Measurements from ENCODE around the gene PGBD4.

PGBD4 gene

DNA sequence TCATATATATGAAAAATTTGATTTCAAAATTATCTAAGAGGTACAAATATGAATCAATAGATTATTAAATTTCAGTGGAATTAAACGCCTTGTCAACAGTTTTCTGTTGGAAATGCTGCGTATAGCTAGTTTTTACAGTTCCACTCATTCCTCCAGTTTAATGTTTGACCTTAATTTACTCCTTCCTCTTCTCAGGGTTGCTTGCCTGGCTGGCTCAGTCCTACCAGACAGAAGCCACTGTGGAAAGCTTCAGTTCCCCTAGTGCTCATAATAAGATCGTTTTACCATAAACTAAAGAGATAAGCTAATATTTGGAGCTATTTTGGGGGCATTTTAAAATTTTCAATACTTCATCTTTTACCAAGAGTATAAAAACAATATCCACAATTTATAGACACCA lies 23.0 kb upstream of the PGBD4 start:
- H3K4me1 ChIP-seq = no peaks in the 10 kb centered on the region
- no peak overlapping the region for H3K4me3 ChIP-seq (ENCODE audit: low read depth, low read length)
- no peaks in the 10 kb centered on the region for H3K27me3 ChIP-seq
- DNase-seq = no peak
- H3K36me3 ChIP-seq = peaks cover 2% of the 10 kb centered on the region; the same call in 1 of the 2 replicates
- TF ChIP-seq CTCF (IDR thresholded peaks at IDR 0.05; ENCODE audit: low read depth, low read length) = no peak
- H3K9me3 ChIP-seq = no peaks in the 10 kb centered on the region

- no peak for TF ChIP-seq CTCF (IDR thresholded peaks at IDR 0.05; ENCODE audit: low read depth, low read length)
- Histone ChIP-seq H3K36me3 (peaks cover 8% of the 10 kb centered on the region), H3K9me3 (no peaks in the 10 kb centered on the region), H3K4me1 (no peaks in the 10 kb centered on the region), H3K4me3 (ENCODE audit: low read depth, low read length) (no peak overlapping the region), H3K27me3 (no peaks in the 10 kb centered on the region)
- no peak for DNase-seq
Observed at GRCh38 chr15:34079904-34080303, 22.0 kb upstream of the PGBD4 start.

- DNase-seq = no peak
- no peaks in the 10 kb centered on the region for H3K27me3 ChIP-seq
- H3K4me3 ChIP-seq (ENCODE audit: low read depth, low read length) = no peak overlapping the region
- no peaks in the 10 kb centered on the region for H3K4me1 ChIP-seq
- no peaks in the 10 kb centered on the region for H3K9me3 ChIP-seq
- H3K36me3 ChIP-seq = peaks cover 31% of the 10 kb centered on the region
- TF ChIP-seq CTCF (IDR thresholded peaks at IDR 0.05; ENCODE audit: low read depth, low read length) = no peak
Observed at GRCh38 chr15:34084086-34084485, 17.8 kb upstream of the PGBD4 start.

- Histone ChIP-seq H3K4me1 (no peaks in the 10 kb centered on the region), H3K36me3 (peaks cover 39% of the 10 kb centered on the region), H3K27me3 (no peaks in the 10 kb centered on the region), H3K9me3 (no peaks in the 10 kb centered on the region), H3K4me3 (ENCODE audit: low read depth, low read length) (no peak overlapping the region)
- TF ChIP-seq CTCF (IDR thresholded peaks at IDR 0.05; ENCODE audit: low read depth, low read length) = no peak
- no peak for DNase-seq
Observed at GRCh38 chr15:34085746-34086145, 16.1 kb upstream of the PGBD4 start.

DNA sequence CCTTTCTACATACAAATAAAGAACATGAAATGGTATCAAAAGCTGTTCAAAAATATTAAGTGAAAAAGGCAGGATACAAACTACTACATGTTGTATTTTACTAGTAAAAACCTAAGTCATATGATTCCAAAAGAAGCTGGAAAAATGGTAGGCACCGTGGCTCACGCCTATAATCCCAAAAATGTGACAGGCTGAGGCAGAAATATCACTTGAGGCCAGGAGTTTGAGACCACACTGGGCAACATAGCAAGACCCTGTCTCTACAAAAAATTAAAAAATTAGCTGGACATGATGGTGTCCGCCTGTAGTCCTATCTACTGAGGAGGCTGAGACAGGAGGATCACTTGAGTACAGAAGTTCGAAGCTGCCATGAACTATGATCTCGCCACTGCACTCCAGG lies 2.0 kb upstream of the PGBD4 start:
- Histone ChIP-seq H3K4me3 (ENCODE audit: low read depth, low read length) (no peak overlapping the region), H3K9me3 (no peaks in the 10 kb centered on the region), H3K27me3 (no peaks in the 10 kb centered on the region), H3K36me3 (peaks cover 8% of the 10 kb centered on the region), H3K4me1 (no peaks in the 10 kb centered on the region)
- no peak for DNase-seq
- TF ChIP-seq CTCF (IDR thresholded peaks at IDR 0.05; ENCODE audit: low read depth, low read length) = no peak

DNA sequence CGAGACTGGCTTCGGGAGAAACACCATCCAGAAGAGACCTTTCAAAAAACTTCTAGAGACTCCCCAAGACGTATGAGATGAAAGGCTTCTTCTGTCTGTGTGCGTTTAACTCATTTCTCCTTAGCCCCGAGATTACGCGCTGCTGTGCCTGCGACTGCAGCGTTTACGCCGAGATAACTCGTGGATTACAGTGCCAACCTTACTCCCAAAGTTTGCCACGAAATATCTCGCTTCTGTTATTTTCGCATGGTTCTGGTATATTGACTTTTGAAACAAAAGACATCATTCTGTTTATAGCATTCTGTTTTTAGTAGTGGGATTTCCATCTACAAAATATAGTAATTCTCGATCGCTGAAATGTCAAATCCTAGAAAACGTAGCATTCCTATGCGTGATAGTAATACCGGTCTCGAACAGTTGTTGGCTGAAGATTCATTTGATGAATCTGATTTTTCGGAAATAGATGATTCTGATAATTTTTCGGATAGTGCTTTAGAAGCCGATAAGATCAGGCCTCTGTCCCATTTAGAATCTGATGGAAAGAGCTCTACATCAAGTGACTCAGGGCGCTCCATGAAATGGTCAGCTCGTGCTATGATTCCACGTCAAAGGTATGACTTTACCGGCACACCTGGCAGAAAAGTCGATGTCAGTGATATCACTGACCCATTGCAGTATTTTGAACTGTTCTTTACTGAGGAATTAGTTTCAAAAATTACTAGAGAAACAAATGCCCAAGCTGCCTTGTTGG lies 467 bp downstream of the PGBD4 start:
- peak overlapping the region; percentile 98 for H3K4me3 ChIP-seq (ENCODE audit: low read depth, low read length)
- no peaks in the 10 kb centered on the region for H3K36me3 ChIP-seq
- no peak for DNase-seq
- no peaks in the 10 kb centered on the region for H3K4me1 ChIP-seq
- no peaks in the 10 kb centered on the region for H3K9me3 ChIP-seq
- H3K27me3 ChIP-seq = no peaks in the 10 kb centered on the region
- TF ChIP-seq CTCF (IDR thresholded peaks at IDR 0.05; ENCODE audit: low read depth, low read length) = no peak
